ENCODE data around the gene CCDC85C.

CCDC85C gene

DNA sequence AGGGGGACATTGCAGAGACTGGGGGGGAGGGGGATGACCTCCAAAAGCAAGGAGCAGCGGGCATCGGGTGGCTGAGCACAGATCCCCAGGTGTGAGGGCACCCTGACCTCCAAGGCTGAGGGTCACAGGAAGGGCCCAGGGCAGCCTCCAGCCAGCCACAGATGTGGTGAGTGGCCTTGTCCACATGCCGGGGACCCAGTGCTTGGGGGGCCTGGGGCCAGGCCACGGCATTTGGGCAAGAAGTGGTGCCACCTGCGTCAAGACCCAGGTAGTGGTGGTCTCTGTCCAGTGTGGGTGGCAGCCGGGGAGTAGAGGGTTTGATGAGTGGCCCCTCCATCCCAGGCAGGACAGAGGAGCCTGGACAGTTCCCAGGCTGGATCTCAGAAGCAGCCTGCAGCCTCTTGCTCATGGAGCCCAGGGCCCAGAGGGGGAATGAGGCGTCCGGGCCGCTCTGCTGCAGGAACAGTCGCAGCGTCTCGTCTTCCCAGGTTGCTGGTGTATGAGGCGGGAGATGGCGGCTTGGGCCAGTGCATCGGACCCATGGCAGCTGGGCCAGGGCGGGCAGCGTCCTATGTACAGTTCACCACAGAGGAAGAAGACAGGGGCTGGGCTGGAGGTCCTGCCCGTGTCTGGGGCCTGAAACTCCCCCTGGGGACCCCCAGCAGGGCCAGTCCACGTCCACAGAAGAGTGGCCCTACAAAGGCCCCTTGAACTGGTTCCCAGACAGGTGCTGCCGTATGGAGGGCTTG lies 89.3 kb downstream of the CCDC85C start:
- DNase-seq (ENCODE audit: low read depth in 1 of 2, low spot score in 1 of 2), result no peak

DNA sequence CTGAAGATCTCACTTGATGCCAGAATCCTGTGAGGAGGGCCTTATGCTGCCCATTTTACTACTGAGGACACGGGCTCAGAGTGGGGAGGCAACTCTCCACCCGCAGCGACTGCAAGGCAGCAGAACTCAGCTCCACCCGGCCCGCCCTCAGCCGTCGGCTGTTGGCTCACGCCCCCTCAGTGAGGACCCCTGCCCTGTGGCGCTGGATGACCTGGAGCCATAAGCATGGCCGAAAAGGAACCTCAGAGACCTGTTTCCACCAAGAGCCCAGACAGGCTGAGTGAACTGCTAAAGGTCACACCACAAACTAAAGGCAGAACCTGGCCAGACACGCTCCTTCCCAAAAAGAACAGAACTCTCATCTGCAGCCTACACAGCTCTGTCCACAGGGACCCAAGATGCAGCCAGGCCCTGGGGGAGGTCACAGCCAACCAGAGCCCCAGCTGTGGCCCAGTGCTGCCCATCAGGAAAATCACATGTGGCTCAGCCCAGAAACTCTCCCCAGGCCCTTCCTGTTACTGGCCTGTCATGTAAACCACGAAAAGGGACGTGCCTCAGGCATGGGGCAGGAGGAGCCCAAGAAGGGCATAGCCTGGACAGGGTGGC lies 90.0 kb downstream of the CCDC85C start:
- DNase-seq (ENCODE audit: low read depth in 1 of 2, low spot score in 1 of 2), result no peak

DNA sequence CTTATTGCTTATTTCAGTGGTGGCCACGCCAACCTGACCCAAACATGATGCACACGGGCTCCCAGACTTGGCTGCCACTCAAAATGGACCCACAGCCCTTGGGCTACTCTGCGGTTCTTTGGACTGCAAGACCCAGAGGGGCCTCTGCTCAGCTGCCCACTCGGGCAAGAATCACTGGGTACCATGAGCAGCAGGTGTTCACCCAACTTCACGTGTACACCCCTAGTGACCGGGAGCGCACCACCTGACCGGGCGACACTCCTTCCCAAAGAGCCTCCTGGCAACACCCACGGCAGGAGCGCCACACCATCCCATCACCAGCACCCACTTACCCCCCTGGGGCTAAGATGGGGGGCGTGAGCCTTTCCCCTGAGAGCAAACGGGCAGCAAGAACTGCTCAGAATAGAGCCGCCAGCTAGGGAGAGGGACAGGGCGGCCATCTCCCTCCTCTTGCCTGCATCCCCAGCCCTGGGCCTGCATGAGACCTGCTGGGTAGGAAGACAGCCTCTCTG lies 90.8 kb downstream of the CCDC85C start:
- DNase-seq (ENCODE audit: low read depth in 1 of 2, low spot score in 1 of 2), result no peak

DNA sequence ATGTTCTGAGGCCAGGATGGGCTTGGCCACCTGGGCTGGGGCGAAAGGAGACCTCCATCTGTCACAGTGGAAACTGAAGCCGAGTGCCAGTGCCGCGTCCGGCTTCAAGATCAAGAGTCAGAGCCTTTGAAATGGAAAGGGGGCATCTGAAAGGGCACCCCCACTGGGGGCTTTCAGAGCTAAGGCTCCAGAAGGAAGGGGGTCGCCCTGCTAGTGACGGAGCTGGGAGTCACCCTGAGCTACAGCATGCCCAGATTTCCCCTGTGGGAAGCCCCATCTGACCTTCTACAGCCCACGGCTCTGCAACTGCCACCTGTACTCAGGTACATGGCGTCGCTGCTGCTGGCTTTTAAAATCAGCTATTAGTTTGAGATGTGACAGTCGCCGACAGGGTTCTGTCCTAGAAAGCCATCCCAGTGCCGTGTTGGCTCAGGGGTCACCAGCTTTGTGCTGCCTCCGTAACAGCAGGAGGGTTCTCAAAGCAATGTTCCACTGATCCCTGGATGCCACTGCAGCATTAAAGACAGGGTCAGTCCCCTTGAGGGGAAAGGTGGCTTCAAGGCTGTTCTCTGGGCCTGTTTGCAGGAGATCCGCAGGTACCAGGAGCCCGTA lies 91.3 kb downstream of the CCDC85C start:
- DNase-seq (ENCODE audit: low read depth in 1 of 2, low spot score in 1 of 2), result no peak

DNA sequence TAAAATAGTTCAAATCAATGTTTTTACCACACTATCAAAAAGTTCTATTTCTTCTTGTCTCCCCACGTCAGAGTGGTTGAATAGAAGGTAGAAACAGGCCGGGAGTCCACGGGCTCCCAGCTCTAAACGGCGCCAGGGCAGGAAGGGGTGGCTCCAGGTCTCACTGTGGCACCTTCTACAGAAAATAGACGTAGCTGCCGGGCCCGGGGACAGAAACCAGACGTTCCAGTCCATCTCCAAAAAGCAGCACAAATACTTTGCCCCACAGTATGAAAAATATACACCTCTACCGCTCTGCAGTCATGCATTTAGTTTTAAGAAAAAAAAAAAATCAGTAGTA lies 91.9 kb downstream of the CCDC85C start:
- no peak for DNase-seq (ENCODE audit: low read depth in 1 of 2, low spot score in 1 of 2)

DNA sequence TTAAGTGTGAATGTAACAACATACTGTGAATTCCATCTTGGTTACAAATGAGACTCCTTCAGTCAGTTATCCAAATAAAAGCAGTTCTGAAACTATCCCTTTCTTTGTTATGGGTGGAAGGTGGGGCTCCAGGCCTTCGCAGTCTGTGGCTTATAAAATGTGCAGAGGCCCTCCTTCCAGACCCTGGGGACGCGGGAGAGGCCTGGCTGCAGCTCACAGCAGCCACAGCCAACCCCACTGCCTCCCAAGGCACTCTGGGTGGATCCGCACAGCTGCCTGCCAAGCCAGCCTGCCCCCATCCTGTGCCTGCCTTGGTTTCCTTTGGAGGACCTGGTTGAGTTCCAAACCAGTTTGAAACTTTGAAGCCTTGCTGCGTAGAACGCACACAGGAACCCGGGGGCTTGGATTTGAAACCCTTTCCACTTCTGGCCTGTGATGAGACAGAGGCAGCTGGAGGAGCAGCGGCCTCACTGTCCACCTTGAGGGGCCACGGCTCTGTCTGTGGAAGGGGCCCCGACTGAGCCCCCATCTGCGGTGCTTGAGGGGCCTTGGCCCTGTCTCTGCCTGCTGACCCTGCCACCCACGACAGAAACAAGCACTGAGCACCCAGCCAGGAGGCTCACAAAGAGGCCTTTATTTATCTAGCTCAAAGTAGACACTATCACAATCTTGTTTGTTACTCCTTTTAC lies 92.4 kb downstream of the CCDC85C start:
- no peak for DNase-seq (ENCODE audit: low read depth in 1 of 2, low spot score in 1 of 2)

DNA sequence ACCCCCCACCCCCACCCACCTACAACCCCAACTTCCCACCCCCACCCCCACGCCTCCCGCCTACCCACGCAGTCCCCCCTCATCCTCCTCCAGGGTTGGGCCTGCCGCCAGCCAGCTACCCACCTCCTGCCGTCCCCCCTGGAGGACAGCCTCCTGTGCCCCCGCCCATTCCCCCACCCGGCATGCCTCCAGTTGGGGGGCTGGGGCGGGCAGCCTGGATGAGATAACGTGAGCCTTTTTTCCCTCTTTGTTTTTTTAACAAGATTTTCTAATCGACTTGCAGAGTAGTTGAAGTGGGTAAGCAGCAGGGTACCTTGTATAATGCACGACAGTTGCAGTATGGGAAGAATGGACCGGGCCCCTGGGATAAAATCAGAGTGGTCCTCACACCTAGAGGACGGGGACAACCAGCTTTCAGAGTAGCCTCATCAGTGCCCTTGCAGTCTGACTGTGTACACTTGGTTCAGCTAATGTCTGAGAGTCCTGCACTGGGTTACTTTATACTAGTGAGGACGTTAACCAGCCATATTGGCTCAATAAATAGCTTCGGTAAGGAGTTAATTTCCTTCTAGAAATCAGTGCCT lies 93.4 kb downstream of the CCDC85C start:
- DNase-seq (ENCODE audit: low read depth in 1 of 2, low spot score in 1 of 2), result no peak

DNA sequence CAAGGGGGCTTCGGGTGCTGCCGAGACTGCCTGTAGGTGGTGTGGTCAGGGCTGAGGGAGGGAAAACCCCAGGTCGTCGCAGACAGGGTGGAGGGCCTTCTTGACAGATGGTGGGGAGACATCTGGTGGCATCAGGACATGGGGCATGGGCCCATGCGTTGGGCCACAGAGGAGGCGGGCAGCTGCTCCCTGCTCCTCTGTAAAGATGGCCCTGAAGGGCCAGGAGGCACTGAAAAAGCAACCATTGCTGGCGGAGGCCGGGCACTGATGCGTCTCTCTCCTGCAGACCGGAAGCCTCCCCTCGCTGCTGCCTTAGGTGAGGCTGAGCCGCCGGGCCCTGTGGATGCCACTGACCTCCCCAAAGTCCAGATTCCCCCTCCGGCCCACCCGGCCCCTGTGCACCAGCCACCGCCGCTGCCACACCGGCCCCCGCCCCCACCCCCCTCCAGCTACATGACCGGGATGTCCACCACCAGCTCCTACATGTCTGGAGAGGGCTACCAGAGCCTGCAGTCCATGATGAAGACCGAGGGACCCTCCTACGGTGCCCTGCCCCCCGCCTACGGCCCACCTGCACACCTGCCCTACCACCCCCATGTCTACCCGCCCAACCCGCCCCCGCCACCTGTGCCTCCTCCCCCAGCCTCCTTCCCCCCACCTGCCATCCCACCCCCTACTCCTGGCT lies 94.0 kb downstream of the CCDC85C start:
- DNase-seq (ENCODE audit: low read depth in 1 of 2, low spot score in 1 of 2), result no peak

DNA sequence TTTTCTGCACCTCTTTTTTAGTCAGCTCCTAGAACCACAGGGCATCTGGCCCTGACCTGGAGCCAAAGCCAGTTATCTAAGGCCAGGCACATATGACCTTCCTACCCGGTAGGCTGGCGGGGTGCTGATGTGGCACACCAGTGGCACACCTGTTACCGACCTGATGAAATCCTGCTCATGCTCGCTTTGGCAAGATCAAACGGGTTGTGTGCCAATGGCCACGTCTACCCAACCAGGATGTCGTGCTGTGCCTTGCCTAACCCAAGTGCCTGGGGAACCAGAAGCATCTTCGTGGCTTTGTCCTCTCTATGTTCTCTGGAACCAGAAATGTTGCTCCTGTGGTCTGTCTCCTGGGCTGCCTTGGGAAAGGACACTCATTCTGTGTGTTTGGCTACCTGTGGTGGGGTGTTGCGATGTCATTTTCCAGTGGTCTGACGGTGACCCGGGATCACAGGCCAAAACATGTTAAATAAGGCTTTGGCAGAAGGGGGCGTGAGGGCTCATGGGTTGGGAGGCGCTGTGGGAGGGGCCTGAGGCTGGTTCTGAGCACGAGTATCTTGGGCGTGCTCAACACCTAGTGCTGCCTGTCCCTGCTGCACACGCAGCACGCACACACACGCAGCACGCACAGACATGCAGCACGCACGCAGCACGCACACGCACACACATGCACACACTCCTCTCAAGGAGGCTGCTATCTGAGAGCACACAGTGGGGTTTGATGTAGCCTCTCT lies 94.9 kb downstream of the CCDC85C start:
- no peak for DNase-seq (ENCODE audit: low read depth in 1 of 2, low spot score in 1 of 2)

DNA sequence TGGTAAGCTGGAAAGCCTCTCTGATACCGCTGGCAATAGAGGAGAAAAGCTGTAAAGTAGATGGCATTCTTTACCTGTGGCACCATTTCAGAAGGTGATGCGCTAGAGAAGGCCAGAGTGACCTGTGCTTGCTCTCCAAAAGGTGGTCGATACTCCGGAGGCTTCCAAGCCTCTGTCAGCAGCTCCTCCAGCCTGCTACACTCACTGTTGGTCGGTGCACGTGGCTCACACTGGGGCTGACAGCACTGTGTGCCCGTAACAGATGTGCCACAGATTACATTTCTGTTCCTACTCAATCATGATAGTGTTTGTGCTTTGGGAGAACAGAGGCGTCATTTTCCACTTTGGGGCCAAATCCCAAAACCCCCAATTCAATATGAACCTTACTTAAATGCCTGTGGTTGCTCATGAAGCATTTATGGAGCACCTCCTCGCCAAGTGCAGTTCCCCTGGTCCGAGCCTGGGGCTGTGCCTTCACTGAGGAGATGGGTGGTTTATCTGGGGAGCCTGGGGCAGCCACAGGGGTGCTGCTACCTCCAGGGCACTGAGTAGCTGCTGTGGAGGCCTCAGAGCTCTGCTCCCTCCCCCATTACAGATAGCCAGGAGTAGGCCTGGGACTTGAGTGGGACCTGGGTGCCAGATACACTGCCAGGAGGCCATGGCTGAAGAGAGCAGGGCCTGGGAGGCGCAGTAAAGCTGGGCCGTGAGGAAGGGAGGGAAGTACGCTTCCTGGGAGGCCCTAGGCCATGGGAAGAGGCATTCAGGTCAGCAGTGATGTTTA lies 96.0 kb downstream of the CCDC85C start:
- no peak for DNase-seq (ENCODE audit: low read depth in 1 of 2, low spot score in 1 of 2)

DNA sequence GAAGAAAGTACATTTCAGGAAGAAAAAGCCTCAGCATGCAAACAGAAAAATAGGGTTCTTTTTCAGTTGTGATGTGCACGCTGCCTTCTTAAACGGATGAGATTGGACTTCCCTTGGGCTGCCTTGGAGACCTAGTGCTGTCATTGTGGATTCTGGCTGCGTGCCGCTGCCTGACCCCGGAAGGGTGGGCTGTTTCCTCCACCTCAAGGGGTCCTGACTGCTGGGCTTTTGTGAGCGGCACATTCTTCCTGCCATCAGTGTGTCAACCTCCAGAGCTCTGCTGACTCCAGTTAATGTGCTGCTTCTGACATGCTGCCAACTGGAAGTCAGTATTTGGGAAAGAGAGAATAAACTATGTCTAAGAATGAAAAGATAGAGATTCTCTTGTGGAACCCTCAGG lies 97.7 kb downstream of the CCDC85C start:
- no peak for DNase-seq (ENCODE audit: low read depth in 1 of 2, low spot score in 1 of 2)

DNA sequence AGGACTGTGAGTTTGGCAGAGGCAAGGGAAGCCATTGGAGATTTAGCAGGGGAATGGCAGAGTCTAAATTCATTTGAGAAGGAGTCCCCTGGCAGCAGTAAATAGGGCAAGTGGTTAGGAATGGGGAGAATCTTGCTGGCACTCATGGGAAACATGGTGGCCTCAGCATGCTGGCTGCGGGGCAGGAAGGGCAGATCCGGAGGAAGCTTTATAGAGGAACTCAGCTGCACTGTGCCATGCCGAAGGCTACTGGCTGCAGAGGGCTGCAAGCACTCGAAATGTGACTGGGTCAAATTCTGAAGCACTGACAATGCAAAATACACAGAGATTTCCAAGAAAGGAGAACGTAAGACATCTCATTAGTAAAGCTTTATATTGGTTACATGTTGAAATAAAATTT lies 98.9 kb downstream of the CCDC85C start:
- DNase-seq (ENCODE audit: low read depth in 1 of 2, low spot score in 1 of 2), result no peak

DNA sequence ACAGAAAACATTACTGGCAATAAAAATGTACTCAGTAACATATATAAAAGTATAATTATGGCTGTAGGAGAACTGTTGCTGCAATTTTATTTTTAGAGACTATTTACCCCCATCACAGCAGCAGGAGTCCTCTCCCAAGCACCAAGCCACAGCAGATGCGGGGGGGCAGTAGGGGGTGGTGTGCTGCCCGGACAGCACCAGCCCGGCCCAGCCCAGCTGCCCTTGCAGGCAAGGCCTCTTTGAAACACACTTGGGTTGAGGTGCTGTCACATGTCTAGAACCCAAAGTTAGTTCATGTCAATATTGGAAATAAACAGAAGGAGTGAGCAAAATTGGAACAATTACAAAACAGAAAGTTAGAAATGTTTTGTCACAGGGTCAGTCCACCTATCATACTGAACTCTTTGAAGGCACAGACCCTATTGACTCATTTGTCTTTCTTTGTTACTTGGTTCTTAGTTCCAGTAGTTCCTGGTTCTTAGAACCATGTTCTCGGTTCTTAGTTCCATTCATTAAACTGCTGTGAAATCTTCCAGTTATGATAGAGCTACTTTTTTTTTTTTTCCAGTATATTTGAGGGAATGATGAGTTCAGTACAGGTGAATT lies 100.1 kb downstream of the CCDC85C start:
- DNase-seq (ENCODE audit: low read depth in 1 of 2, low spot score in 1 of 2), result no peak

DNA sequence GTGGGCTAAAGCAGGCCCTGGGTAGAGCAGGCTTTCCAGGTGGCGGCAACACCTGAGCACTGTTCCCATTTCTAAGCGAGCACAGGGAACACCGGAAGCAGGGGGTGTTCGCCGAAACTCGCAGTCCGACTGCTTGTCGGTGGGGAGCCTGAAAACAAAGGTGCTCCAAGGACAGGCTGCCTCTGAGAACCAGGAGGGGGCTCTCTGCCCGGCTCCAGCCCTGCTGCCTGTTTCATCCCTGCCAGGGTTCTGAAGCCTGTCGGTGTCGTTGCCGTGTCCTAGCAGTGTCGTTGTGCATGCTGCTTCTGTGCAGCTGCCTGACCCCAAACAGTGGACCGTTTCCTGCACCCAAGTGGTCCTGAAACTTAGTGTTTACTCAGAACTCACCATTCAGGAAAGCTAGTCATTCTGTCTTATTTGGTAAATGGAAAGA lies 101.0 kb downstream of the CCDC85C start:
- no peak for DNase-seq (ENCODE audit: low read depth in 1 of 2, low spot score in 1 of 2)

DNA sequence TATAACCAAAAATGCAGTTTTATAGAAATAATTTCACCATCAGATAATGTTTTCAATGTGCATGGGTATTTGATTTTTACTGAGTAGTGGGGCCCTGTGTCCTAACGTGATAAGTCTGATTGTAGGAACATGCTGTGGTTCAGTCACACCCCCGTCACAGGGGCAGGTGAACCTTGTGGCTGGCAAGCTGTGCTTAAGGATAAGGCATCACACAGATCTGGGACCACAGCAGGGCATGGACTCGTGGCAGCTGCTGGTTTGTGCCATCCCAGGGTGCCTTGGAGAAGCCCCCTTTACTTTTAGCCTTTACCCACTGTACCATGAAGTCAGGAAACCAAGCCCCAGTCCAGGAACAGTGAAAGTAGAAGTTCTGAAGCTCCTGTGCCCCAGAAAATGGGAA lies 106.1 kb downstream of the CCDC85C start:
- DNase-seq (ENCODE audit: low read depth in 1 of 2, low spot score in 1 of 2), result no peak

DNA sequence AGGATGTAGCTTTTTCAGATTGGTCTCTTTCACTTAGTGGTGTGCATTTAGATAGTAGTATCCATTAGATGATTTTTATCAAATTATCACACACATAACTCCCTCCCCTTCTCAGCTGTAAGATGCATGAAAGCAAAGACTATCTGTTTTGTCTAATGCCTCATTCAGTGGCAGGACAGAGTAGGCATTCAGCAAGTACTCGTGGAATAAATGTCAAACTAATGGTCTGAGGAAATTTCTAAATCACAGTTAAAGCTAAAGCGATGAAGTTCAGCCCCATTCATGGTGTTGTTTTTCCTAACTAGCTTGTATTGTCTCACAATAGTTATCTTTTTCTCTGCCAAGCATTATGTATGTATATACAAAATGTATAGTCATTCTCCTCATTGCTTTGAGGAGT lies 106.7 kb downstream of the CCDC85C start:
- DNase-seq (ENCODE audit: low read depth in 1 of 2, low spot score in 1 of 2), result no peak

DNA sequence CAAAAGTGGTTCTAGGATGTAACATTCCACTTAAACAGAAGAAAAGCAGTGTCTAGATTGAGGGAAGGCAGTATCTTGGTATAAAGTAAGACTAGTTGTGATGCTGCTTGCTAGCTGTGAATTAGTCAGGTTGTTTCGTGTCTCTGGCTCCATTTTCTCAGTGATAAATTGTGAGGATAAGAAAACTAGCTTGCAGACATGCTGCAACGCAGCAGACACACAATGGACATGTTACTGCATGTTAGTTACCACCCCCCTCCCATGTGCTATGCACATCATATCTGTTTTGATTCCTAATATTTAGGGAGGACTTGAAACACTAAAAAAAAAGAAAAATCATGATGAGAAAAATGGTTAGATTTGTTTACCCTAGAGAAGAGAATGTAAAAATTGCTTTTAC lies 119.9 kb downstream of the CCDC85C start:
- no peak for DNase-seq (ENCODE audit: low read depth in 1 of 2, low spot score in 1 of 2)

DNA sequence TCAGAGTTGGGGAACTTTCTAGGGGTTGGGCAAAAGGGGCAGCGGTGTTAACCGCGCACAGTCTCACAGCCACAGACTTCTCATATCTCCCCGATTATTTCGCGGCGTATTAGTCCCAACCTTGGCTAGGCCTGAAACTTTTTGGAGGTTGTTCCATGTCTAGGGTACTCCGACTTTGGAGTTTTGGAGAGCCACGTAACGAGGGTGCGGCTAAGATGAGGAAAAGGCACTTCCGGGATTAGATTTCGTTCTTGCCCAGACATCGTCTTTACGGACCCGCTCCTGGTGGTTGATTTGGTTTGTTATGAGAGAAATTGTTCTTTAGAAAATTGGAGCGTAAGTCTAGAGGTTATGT lies 122.3 kb downstream of the CCDC85C start:
- no peak for DNase-seq (ENCODE audit: low read depth in 1 of 2, low spot score in 1 of 2)
